ENCODE results near the gene RASL11B.

- TF ChIP-seq, protein P1, sequence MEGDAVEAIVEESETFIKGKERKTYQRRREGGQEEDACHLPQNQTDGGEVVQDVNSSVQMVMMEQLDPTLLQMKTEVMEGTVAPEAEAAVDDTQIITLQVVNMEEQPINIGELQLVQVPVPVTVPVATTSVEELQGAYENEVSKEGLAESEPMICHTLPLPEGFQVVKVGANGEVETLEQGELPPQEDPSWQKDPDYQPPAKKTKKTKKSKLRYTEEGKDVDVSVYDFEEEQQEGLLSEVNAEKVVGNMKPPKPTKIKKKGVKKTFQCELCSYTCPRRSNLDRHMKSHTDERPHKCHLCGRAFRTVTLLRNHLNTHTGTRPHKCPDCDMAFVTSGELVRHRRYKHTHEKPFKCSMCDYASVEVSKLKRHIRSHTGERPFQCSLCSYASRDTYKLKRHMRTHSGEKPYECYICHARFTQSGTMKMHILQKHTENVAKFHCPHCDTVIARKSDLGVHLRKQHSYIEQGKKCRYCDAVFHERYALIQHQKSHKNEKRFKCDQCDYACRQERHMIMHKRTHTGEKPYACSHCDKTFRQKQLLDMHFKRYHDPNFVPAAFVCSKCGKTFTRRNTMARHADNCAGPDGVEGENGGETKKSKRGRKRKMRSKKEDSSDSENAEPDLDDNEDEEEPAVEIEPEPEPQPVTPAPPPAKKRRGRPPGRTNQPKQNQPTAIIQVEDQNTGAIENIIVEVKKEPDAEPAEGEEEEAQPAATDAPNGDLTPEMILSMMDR (conservative IDR thresholded peaks at IDR 0.05; ENCODE audit: low read length): no peak
- TF ChIP-seq EZH2phosphoT487 (IDR thresholded peaks at IDR 0.05; ENCODE audit: borderline replicate concordance): no peak
These were observed 5.0 kb downstream of the RASL11B start for GRCh38 chr4:52867163-52867562.

Data from Loucy (cell line).